T-helper 9 cell (primary cell): Measurements from ENCODE around the gene KIF25.
"Not testable (repeated sequence)": the region's sequence is repeated elsewhere in the genome, so short reads cannot be mapped to it uniquely, and the experiment has no call there.

Experiments
- DNase-seq: peaks from one replicate; pipeline ENCODE4 v3.0.0-alpha.2; 2020

Gene KIF25

GRCh38 chr6:167975458-167975857 lies 22.0 kb upstream of the KIF25 start:
- DNase-seq, result no peak

- not testable (repeated sequence) for DNase-seq
These were observed 21.3 kb upstream of the KIF25 start for GRCh38 chr6:167976116-167976657.

- DNase-seq, result no peak
These were observed 20.8 kb upstream of the KIF25 start for GRCh38 chr6:167976708-167977107.

GRCh38 chr6:167977717-167978467 lies 19.6 kb upstream of the KIF25 start:
- no peak for DNase-seq

- no peak for DNase-seq
These were observed 18.9 kb upstream of the KIF25 start for GRCh38 chr6:167978607-167979006.

GRCh38 chr6:167979436-167980139 lies 17.9 kb upstream of the KIF25 start:
- DNase-seq, result no peak

GRCh38 chr6:167980911-167981580 lies 16.4 kb upstream of the KIF25 start:
- no peak for DNase-seq

- DNase-seq, result no peak
These were observed 15.5 kb upstream of the KIF25 start for GRCh38 chr6:167981916-167982462.

GRCh38 chr6:167984144-167984719 lies 13.2 kb upstream of the KIF25 start:
- DNase-seq, result no peak

GRCh38 chr6:167984876-167985604 lies 12.4 kb upstream of the KIF25 start:
- DNase-seq, result no peak

GRCh38 chr6:167985911-167986595 lies 11.4 kb upstream of the KIF25 start:
- DNase-seq, result no peak

GRCh38 chr6:167987396-167988153 lies 9.9 kb upstream of the KIF25 start:
- no peak for DNase-seq

GRCh38 chr6:167988154-167988495 lies 9.3 kb upstream of the KIF25 start:
- no peak for DNase-seq

- no peak for DNase-seq
These were observed 8.3 kb upstream of the KIF25 start for GRCh38 chr6:167988945-167989841.

- DNase-seq, result no peak
These were observed 7.2 kb upstream of the KIF25 start for GRCh38 chr6:167990016-167990945.

- no peak for DNase-seq
These were observed 4.3 kb upstream of the KIF25 start for GRCh38 chr6:167993169-167993568.

GRCh38 chr6:167993831-167994230 lies 3.6 kb upstream of the KIF25 start:
- DNase-seq, result no peak

- DNase-seq, result no peak
These were observed 2.2 kb upstream of the KIF25 start for GRCh38 chr6:167995302-167995701.

GRCh38 chr6:167995731-167996151 lies 1.7 kb upstream of the KIF25 start:
- no peak for DNase-seq
